ENCODE results near the gene ATRX.

Gene ATRX

GRCh38 chrX:77493677-77494553, 292.1 kb downstream of the ATRX start:
- no peak for DNase-seq (ENCODE audit: low spot score)
- CTCF ChIA-PET = no interaction called here

GRCh38 chrX:77484045-77484444, 302.0 kb downstream of the ATRX start:
- ChIA-PET POLR2A (ENCODE audit: low non-redundant PET) (no interaction called here), CTCF (no interaction called here)
- TF ChIP-seq CTCF (conservative IDR thresholded peaks at IDR 0.05; ENCODE audit: low read depth) = no peak
- no peak overlapping the region for H3K27ac ChIP-seq
- DNase-seq (ENCODE audit: low spot score) = no peak

More at GRCh38 chrX:77493677-77494553, 292.1 kb downstream of the ATRX start:
- no peak overlapping the region for H3K27ac ChIP-seq
- no peak for TF ChIP-seq CTCF (conservative IDR thresholded peaks at IDR 0.05; ENCODE audit: low read depth)
- POLR2A ChIA-PET (ENCODE audit: low non-redundant PET) = no interaction called here

- no peak for DNase-seq (ENCODE audit: low spot score)
- H3K27ac ChIP-seq = no peak overlapping the region
- no peak for TF ChIP-seq CTCF (conservative IDR thresholded peaks at IDR 0.05; ENCODE audit: low read depth)
- ChIA-PET POLR2A (ENCODE audit: low non-redundant PET) (no interaction called here), CTCF (no interaction called here)
These were observed 330.6 kb downstream of the ATRX start for GRCh38 chrX:77455437-77455836.

Data from RWPE1 (cell line).